A549 (cell line): ENCODE data around the gene MRPL33. TPM values are rescaled to one million over a fixed set of nuclear protein-coding genes. Genes with fewer than 3 reads are reported as not detected.
"Not testable (repeated sequence)": the region's sequence is repeated elsewhere in the genome, so short reads cannot be mapped to it uniquely, and the experiment has no call there.

ENCODE experiments used
- ATAC-seq, 2 experiments: fragments of 200-7000 bp in 1 of 2; fragments of >200 bp in 1 of 2; cut with Nextera tagmentation in 1 of 2; cut with Tn5 transposase in 1 of 2; 3 replicates each; pipeline versions ENCODE4 v1.8.0 to v1.9.1; 2018 to 2020; ENCODE audit warnings: mild to moderate bottlenecking in 1 of 2, moderate library complexity in 1 of 2
- CTCF ChIA-PET: fragments of 300-600 bp; sonication (Branson Sonifier 250); formaldehyde crosslinking; extraction: SDS; loops from one replicate; lab custom pipeline; 2021; ENCODE audit warnings: antibody characterized with exemption, inconsistent platforms; lab: Yijun Ruan, JAX
- POLR2A ChIA-PET: fragments of 350-600 bp; formaldehyde crosslinking; extraction: SDS; loops from one replicate; lab custom pipeline; 2021; ENCODE audit warnings: antibody characterized with exemption, inconsistent platforms; lab: Yijun Ruan, JAX
- DNase-seq, 2 experiments: peaks; one replicate each; pipeline versions ENCODE4 v3.0.0 to v3.0.0-alpha.2; 2011 to 2016; ENCODE audit warnings: low read depth in 1 of 2, low spot score in 1 of 2
- FAIRE-seq: peaks from 2 replicates; lab custom pipeline; 2011; peaks lifted over from hg19 to GRCh38; lab: Jason Lieb, UNC
- H3K27ac ChIP-seq, 2 experiments: fragments of >200 bp; sonication (Bioruptor Twin); formaldehyde crosslinking; 3 replicates each; pipeline ENCODE4 v1.5.1; 2016 to 2017
- H3K4me1 ChIP-seq: fragments of >200 bp; sonication (Bioruptor Twin); formaldehyde crosslinking; 3 replicates; pipeline ENCODE4 v1.6.1; 2016
- H3K4me2 ChIP-seq: fragments of >200 bp; sonication (Bioruptor Twin); formaldehyde crosslinking; 3 replicates; pipeline ENCODE4 v1.6.1; 2016
- H3K4me3 ChIP-seq: fragments of >200 bp; sonication (Bioruptor Twin); formaldehyde crosslinking; 3 replicates; pipeline ENCODE4 v1.5.1; 2016
- H3K9me3 ChIP-seq: fragments of >200 bp; sonication (Bioruptor Twin); formaldehyde crosslinking; 3 replicates; pipeline ENCODE4 v1.6.1; 2016
- CBX8 ChIP-seq: fragments of 200-600 bp; sonication (generic); IDR thresholded peaks from 2 replicates; pipeline ENCODE4 v1.6.1; 2016
- CTCF ChIP-seq: fragments of >200 bp; sonication (Bioruptor Twin); formaldehyde crosslinking; IDR thresholded peaks from 3 replicates; pipeline ENCODE4 v1.5.1; 2016
- E2F6 ChIP-seq: IDR thresholded peaks from 2 replicates; pipeline ENCODE4 v1.6.1; 2012; ENCODE audit warnings: low read depth, borderline replicate concordance
- EHMT2 ChIP-seq: fragments of 200-600 bp; sonication (generic); IDR thresholded peaks from 2 replicates; pipeline ENCODE4 v1.6.1; 2016; ENCODE audit warnings: antibody characterized with exemption, low read depth, mild to moderate bottlenecking, moderate library complexity
- ESRRA ChIP-seq: fragments of 150-350 bp; IDR thresholded peaks from 2 replicates; pipeline ENCODE4 v1.6.1; 2014; ENCODE audit warnings: mild to moderate bottlenecking, low read length, borderline replicate concordance
- HDAC2 ChIP-seq: fragments of 200-600 bp; sonication (generic); IDR thresholded peaks from 2 replicates; pipeline ENCODE4 v1.6.1; 2016
- HEYL ChIP-seq: fragments of 250-450 bp; sonication (Bioruptor Pico); IDR thresholded peaks from 2 replicates; pipeline ENCODE4 v1.8.0; 2021; ENCODE audit warnings: mild to moderate bottlenecking, moderate library complexity
- HOXA7 ChIP-seq: fragments of 250-450 bp; sonication (Bioruptor Pico); IDR thresholded peaks from 2 replicates; pipeline ENCODE4 v1.5.0; 2020; ENCODE audit warnings: mild to moderate bottlenecking, moderate library complexity
- JUN ChIP-seq, 2 experiments: fragments of >200 bp; sonication (Bioruptor Twin); formaldehyde crosslinking; IDR thresholded peaks; 2 replicates in 1 of 2; 3 replicates in 1 of 2; pipeline ENCODE4 v1.6.1; 2016 to 2017
- KDM1A ChIP-seq: fragments of 200-600 bp; sonication (generic); IDR thresholded peaks from 2 replicates; pipeline ENCODE4 v1.6.1; 2016; ENCODE audit warnings: low read depth, mild to moderate bottlenecking
- MAFK ChIP-seq: fragments of 450-650 bp; IDR thresholded peaks from 2 replicates; pipeline ENCODE4 v1.6.1; 2014; ENCODE audit not compliant: partially characterized antibody
- MYC ChIP-seq: IDR thresholded peaks from 2 replicates; pipeline ENCODE4 v1.6.1; 2012; ENCODE audit warnings: mild to moderate bottlenecking, inconsistent platforms, low read length, improper control_type of control experiment, borderline replicate concordance
- REST ChIP-seq: fragments of 200-600 bp; sonication (generic); IDR thresholded peaks from 2 replicates; pipeline ENCODE4 v1.6.1; 2016; ENCODE audit warnings: antibody characterized with exemption, mild to moderate bottlenecking, moderate library complexity
- RFX5 ChIP-seq: fragments of 450-650 bp; IDR thresholded peaks from 2 replicates; pipeline ENCODE4 v1.7.1; 2014; ENCODE audit warnings: antibody characterized with exemption, mild to moderate bottlenecking, moderate library complexity
- RNF2 ChIP-seq: fragments of 200-600 bp; sonication (generic); IDR thresholded peaks from 2 replicates; pipeline ENCODE4 v1.6.1; 2016; ENCODE audit warnings: low read depth, mild to moderate bottlenecking, antibody characterized with exemption, moderate library complexity, borderline replicate concordance
- ZNF302 ChIP-seq: fragments of 250-450 bp; sonication (Bioruptor Pico); IDR thresholded peaks from 2 replicates; pipeline ENCODE4 v1.9.0; 2021; ENCODE audit warnings: inconsistent platforms, mild to moderate bottlenecking, moderate library complexity
- WGBS: methylation state at CpG from one replicate; pipeline ENCODE4 v1.1.6; 2017; ENCODE audit errors: missing lambda C conversion rate; 5-methylcytosine and 5-hydroxymethylcytosine counted together
- polyA plus RNA-seq, 4 experiments: library from polyadenylated mRNA; depleted of rRNA in 3 of 4; stranded (reverse); fragments of >200 nt; fragmentation: RNase III in 1 of 4; extraction: RNeasy Plus Mini Kit Qiagen cat#74134 plus additional on column Dnase treatment in 1 of 4; gene quantifications; 2 replicates in 3 of 4; 3 replicates in 1 of 4; pipeline ENCODE4 v1.2.3, GENCODE V29; 2011 to 2017

MRPL33 gene
- polyA plus RNA-seq, 2 of the 4 experiments (the other 2 are of a cell fraction), result 287 to 497 TPM

GRCh38 chr2:27746325-27746724 is 25.2 kb upstream of the MRPL33 start:
- CTCF ChIA-PET, result no interaction called here
- no peak overlapping the region; the same call in 2 of the 3 replicates for H3K4me2 ChIP-seq
- H3K27ac ChIP-seq, result peak overlapping the region in 1 of 2 experiments; percentile 10; a peak in 1 of 6 replicates
- ATAC-seq, result no peak
- POLR2A ChIA-PET, result no interaction called here
- WGBS, result 57% methylated on average over 2 of the region's 2 CpGs
- DNase-seq, result no peak
- H3K4me1 ChIP-seq, result no peaks in the 10 kb centered on the region
- no peak for FAIRE-seq
- peaks cover 24% of the 10 kb centered on the region; the same call in 2 of the 3 replicates for H3K9me3 ChIP-seq
- no peak overlapping the region for H3K4me3 ChIP-seq
- TF ChIP-seq MAFK (no peak), CBX8 (no peak)
- TF ChIP-seq, all 56 proteins: peak for 0

GRCh38 chr2:27747827-27748352 is 23.6 kb upstream of the MRPL33 start:
- no peak for FAIRE-seq
- no peak for DNase-seq
- ATAC-seq, result no peak
- H3K27ac ChIP-seq, result no peak overlapping the region
- TF ChIP-seq HOXA7 (CRISPR knock-in tag) (no peak), EHMT2 (no peak), HDAC2 (no peak), KDM1A (no peak), JUN (IDR thresholded peaks at IDR 0.05) (no peak), HEYL (CRISPR knock-in tag) (no peak), MYC (no peak), ZNF302 (CRISPR knock-in tag) (no peak), REST (no peak), E2F6 (no peak), RFX5 (no peak), RNF2 (no peak), ESRRA (no peak), CTCF (no peak)
- WGBS, result 85% methylated on average over 6 of the region's 6 CpGs
- ChIA-PET POLR2A (interaction anchor here (0.8 kb wide), 1 partner anchor 15 kb away, joined by 3 read pairs; no protein-coding TSS in a partner anchor), CTCF (interaction anchor here (0.7 to 1.1 kb wide), 4 partner anchors 11 to 65 kb away, joined by 3 to 4 read pairs (median 3); no protein-coding TSS in a partner anchor)
- H3K4me1 ChIP-seq, result peaks cover 7% of the 10 kb centered on the region
- H3K4me2 ChIP-seq, result no peak overlapping the region
- H3K9me3 ChIP-seq, result peaks cover 23% of the 10 kb centered on the region; the same call in 2 of the 3 replicates
- H3K4me3 ChIP-seq, result no peak overlapping the region

- ATAC-seq, POLR2A ChIA-PET, H3K4me2 ChIP-seq, H3K4me3 ChIP-seq, DNase-seq, H3K27ac ChIP-seq, FAIRE-seq: not testable (repeated sequence)
- 55% methylated on average over 2 of the region's 2 CpGs for WGBS
- peaks cover 23% of the 10 kb centered on the region; the same call in 2 of the 3 replicates for H3K9me3 ChIP-seq
- CTCF ChIA-PET, result interaction anchor here (0.7 to 6.5 kb wide), 4 partner anchors 9 to 66 kb away, joined by 3 to 56 read pairs (median 3); no protein-coding TSS in a partner anchor
- peaks cover 15% of the 10 kb centered on the region for H3K4me1 ChIP-seq
Measured at GRCh38 chr2:27748803-27749554, 22.5 kb upstream of the MRPL33 start.
